Ishikawa (cell line): Measurements from ENCODE around the gene CTNND2.

ENCODE experiments used
- CEBPB ChIP-seq: IDR thresholded peaks from 2 replicates; pipeline ENCODE4 v1.6.1; 2012
- CREB1 ChIP-seq: IDR thresholded peaks from 2 replicates; pipeline ENCODE4 v1.6.1; 2012; ENCODE audit warnings: low read depth
- EGR1 ChIP-seq: IDR thresholded peaks from 2 replicates; pipeline ENCODE4 v1.6.1; 2012
- EP300 ChIP-seq: IDR thresholded peaks from 2 replicates; pipeline ENCODE4 v1.6.1; 2012; ENCODE audit warnings: borderline replicate concordance
- FOXM1 ChIP-seq: IDR thresholded peaks from 2 replicates; pipeline ENCODE4 v1.6.1; 2012; ENCODE audit warnings: low read depth, borderline replicate concordance
- MAX ChIP-seq: IDR thresholded peaks from 2 replicates; pipeline ENCODE4 v1.6.1; 2012
- NFIC ChIP-seq: IDR thresholded peaks from 2 replicates; pipeline ENCODE4 v1.6.1; 2012
- RAD21 ChIP-seq: IDR thresholded peaks from 2 replicates; pipeline ENCODE4 v1.6.1; 2012; ENCODE audit warnings: low read depth
- REST ChIP-seq: IDR thresholded peaks from 2 replicates; pipeline ENCODE4 v1.6.1; 2012; ENCODE audit warnings: low read depth, mild to moderate bottlenecking
- TAF1 ChIP-seq: IDR thresholded peaks from 2 replicates; pipeline ENCODE4 v1.6.1; 2012; ENCODE audit warnings: low read depth, mild to moderate bottlenecking
- TEAD4 ChIP-seq: IDR thresholded peaks from 2 replicates; pipeline ENCODE4 v1.6.1; 2012
- USF1 ChIP-seq: IDR thresholded peaks from 2 replicates; pipeline ENCODE4 v1.6.1; 2012
- YY1 ChIP-seq: IDR thresholded peaks from 2 replicates; pipeline ENCODE4 v1.6.1; 2012; ENCODE audit warnings: low read depth

Gene CTNND2

GRCh38 chr5:11082404-11082945, 821.8 kb downstream of the CTNND2 start:
- TF ChIP-seq EGR1, result no peak
- TF ChIP-seq YY1, result no peak
- no peak for TF ChIP-seq REST
- no peak for TF ChIP-seq TAF1
- no peak for TF ChIP-seq TEAD4
- no peak for TF ChIP-seq USF1

- no peak for TF ChIP-seq MAX
- no peak for TF ChIP-seq USF1
- no peak for TF ChIP-seq NFIC
- no peak for TF ChIP-seq TAF1
- TF ChIP-seq CREB1, result no peak
- no peak for TF ChIP-seq EGR1
Measured at GRCh38 chr5:11076945-11077613, 827.2 kb downstream of the CTNND2 start.

GRCh38 chr5:11075035-11075805, 829.0 kb downstream of the CTNND2 start:
- TF ChIP-seq RAD21 (peak; percentile 33; the same call in 1 of the 2 replicates), FOXM1 (no peak), EGR1 (no peak)

GRCh38 chr5:11072568-11072967, 831.7 kb downstream of the CTNND2 start:
- TF ChIP-seq CREB1, result no peak
- no peak for TF ChIP-seq TEAD4
- TF ChIP-seq YY1, result no peak
- no peak for TF ChIP-seq USF1
- TF ChIP-seq EGR1, result no peak
- TF ChIP-seq FOXM1, result no peak
- no peak for TF ChIP-seq CEBPB
- no peak for TF ChIP-seq TAF1
- no peak for TF ChIP-seq EP300
- TF ChIP-seq RAD21, result no peak
- no peak for TF ChIP-seq NFIC
- TF ChIP-seq MAX, result no peak
- no peak for TF ChIP-seq REST

GRCh38 chr5:11072076-11072475, 832.2 kb downstream of the CTNND2 start:
- TF ChIP-seq EP300 (no peak), YY1 (no peak), REST (no peak), MAX (no peak), CEBPB (no peak), EGR1 (no peak)
